HCT116 (cell line): ENCODE results near the gene MACIR. TPM values are rescaled to one million over a fixed set of nuclear protein-coding genes. Genes with fewer than 3 reads are reported as not detected.

Experiments used
- ATAC-seq: fragments of 200-7000 bp; cut with Tn5 transposase; 2 replicates; pipeline ENCODE4 v1.9.1; 2020; ENCODE audit warnings: mild to moderate bottlenecking, moderate library complexity
- BruUV-seq: library from RNA; stranded (reverse); fragments of 400-500 nt; replicated peaks from 2 replicates; lab custom pipeline; 2021; lab: Mats Ljungman, UMichigan
- CTCF ChIA-PET: fragments of 300-600 bp; sonication (Branson Sonifier 250); formaldehyde crosslinking; loops from one replicate; lab custom pipeline; 2021; ENCODE audit warnings: antibody characterized with exemption; lab: Charles Lee
- POLR2A ChIA-PET: fragments of 300-600, 350-600 bp; sonication (Branson Sonifier 250); formaldehyde crosslinking; loops from one replicate; lab custom pipeline; 2021; ENCODE audit warnings: antibody characterized with exemption; lab: Charles Lee
- RAD21 ChIA-PET, 2 experiments: fragments of 300-600 bp; sonication (Branson Sonifier 250); formaldehyde crosslinking; loops; one replicate each; lab custom pipeline; 2023; ENCODE audit warnings: low total read pairs in 2 of 2; ENCODE audit not compliant: uncharacterized antibody in 2 of 2, unreplicated experiment in 2 of 2, low non-redundant PET in 1 of 2; lab: Charles Lee
- DNase-seq: peaks from one replicate; pipeline ENCODE4 v3.0.0-alpha.2; 2010; ENCODE audit warnings: low read depth, low spot score
- H2AFZ ChIP-seq: fragments of 200-600 bp; shearing (Covaris generic), sonication (generic); 2 replicates; pipeline ENCODE4 v1.6.1; 2017; ENCODE audit warnings: low read depth, mixed run types, mixed read lengths, antibody characterized with exemption, low read length; ENCODE audit not compliant: poor library complexity, severe bottlenecking
- H3K27ac ChIP-seq: 2 replicates; pipeline ENCODE4 v1.5.1; 2012; ENCODE audit warnings: low read depth, low read length
- H3K27me3 ChIP-seq: fragments of 200-600 bp; sonication (generic); 2 replicates; pipeline ENCODE4 v1.6.1; 2016; ENCODE audit warnings: mixed run types, low read length, mixed read lengths; ENCODE audit not compliant: insufficient read depth
- H3K36me3 ChIP-seq, 2 experiments: fragments of 200-500 bp in 1 of 2; fragments of 200-600 bp in 1 of 2; sonication (Bioruptor generic) in 1 of 2; sonication (generic) in 1 of 2; 2 replicates each; pipeline versions ENCODE4 v1.5.1 to v1.6.1; 2014 to 2016; ENCODE audit warnings: low read length in 2 of 2, inconsistent platforms in 1 of 2, mixed read lengths in 1 of 2, mixed run types in 1 of 2; ENCODE audit not compliant: insufficient read depth in 2 of 2, control insufficient read depth in 1 of 2
- H3K4me1 ChIP-seq, 2 experiments: fragments of 200-600 bp in 1 of 2; sonication (generic) in 1 of 2; 2 replicates each; pipeline versions ENCODE4 v1.5.1 to v1.6.1; 2012 to 2017; ENCODE audit warnings: low read length in 2 of 2, inconsistent platforms in 1 of 2, mild to moderate bottlenecking in 1 of 2, mixed read lengths in 1 of 2, mixed run types in 1 of 2, moderate library complexity in 1 of 2; ENCODE audit not compliant: insufficient read depth in 2 of 2, control insufficient read depth in 1 of 2
- H3K4me2 ChIP-seq: fragments of 200-600 bp; sonication (generic); 2 replicates; pipeline ENCODE4 v1.6.1; 2017; ENCODE audit warnings: mixed run types, low read length, mixed read lengths
- H3K4me3 ChIP-seq, 2 experiments: fragments of 200-600 bp in 1 of 2; sonication (generic) in 1 of 2; replicated peaks in 1 of 2; 2 replicates each; pipeline ENCODE4 v1.5.1; 2011 to 2016; ENCODE audit warnings: low read length in 2 of 2, control low read depth in 1 of 2, low read depth in 1 of 2, mild to moderate bottlenecking in 1 of 2, mixed read lengths in 1 of 2, mixed run types in 1 of 2
- H3K79me2 ChIP-seq: fragments of 200-600 bp; sonication (generic); 2 replicates; pipeline ENCODE4 v1.6.1; 2017; ENCODE audit warnings: mild to moderate bottlenecking, mixed run types, low read length, moderate library complexity, mixed read lengths; ENCODE audit not compliant: insufficient read depth
- H3K9ac ChIP-seq: fragments of 200-600 bp; sonication (generic); 2 replicates; pipeline ENCODE4 v1.6.1; 2016; ENCODE audit warnings: low read length, mixed read lengths
- H3K9me2 ChIP-seq: fragments of 200-600 bp; sonication (generic), shearing (Covaris generic); 2 replicates; pipeline ENCODE4 v1.6.1; 2017; ENCODE audit warnings: mixed run types, mild to moderate bottlenecking, moderate library complexity; ENCODE audit not compliant: insufficient read depth
- H3K9me3 ChIP-seq, 2 experiments: fragments of 200-500 bp in 1 of 2; fragments of 200-600 bp in 1 of 2; sonication (Bioruptor generic) in 1 of 2; sonication (generic) in 1 of 2; 2 replicates each; pipeline ENCODE4 v1.6.1; 2014 to 2017; ENCODE audit warnings: low read length in 2 of 2, mixed read lengths in 2 of 2, inconsistent platforms in 1 of 2, low read depth in 1 of 2, mild to moderate bottlenecking in 1 of 2, mixed run types in 1 of 2, moderate library complexity in 1 of 2; ENCODE audit not compliant: control insufficient read depth in 1 of 2, insufficient read depth in 1 of 2
- H4K20me1 ChIP-seq: fragments of 200-600 bp; sonication (generic), shearing (Covaris generic); 2 replicates; pipeline ENCODE4 v1.6.1; 2017; ENCODE audit warnings: mixed run types, mild to moderate bottlenecking, moderate library complexity; ENCODE audit not compliant: insufficient read depth
- CBX3 ChIP-seq: IDR thresholded peaks from 2 replicates; pipeline ENCODE4 v1.6.1; 2012; ENCODE audit warnings: low read depth
- EGR1 ChIP-seq: IDR thresholded peaks from 2 replicates; pipeline ENCODE4 v1.6.1; 2012; ENCODE audit warnings: low read depth
- ELF1 ChIP-seq: IDR thresholded peaks from 2 replicates; pipeline ENCODE4 v1.6.1; 2012; ENCODE audit warnings: low read depth, borderline replicate concordance
- EZH2phosphoT487 ChIP-seq: fragments of 200-600 bp; IDR thresholded peaks from 2 replicates; pipeline ENCODE4 v1.6.1; 2018; ENCODE audit warnings: antibody characterized with exemption, borderline replicate concordance
- FOSL1 ChIP-seq: IDR thresholded peaks from 2 replicates; pipeline ENCODE4 v1.6.1; 2012; ENCODE audit warnings: low read depth
- POLR2A ChIP-seq: IDR thresholded peaks from 2 replicates; pipeline ENCODE4 v1.7.0; 2011; ENCODE audit warnings: borderline replicate concordance; ENCODE audit not compliant: insufficient read depth, insufficient read length; ENCODE audit errors: extremely low read depth
- POLR2AphosphoS5 ChIP-seq: IDR thresholded peaks from 2 replicates; pipeline ENCODE4 v1.6.1; 2011; ENCODE audit warnings: mild to moderate bottlenecking, low read depth, low read length, moderate library complexity
- SP1 ChIP-seq: IDR thresholded peaks from 2 replicates; pipeline ENCODE4 v1.6.1; 2012; ENCODE audit warnings: low read depth
- SRF ChIP-seq: IDR thresholded peaks from 2 replicates; pipeline ENCODE4 v1.6.1; 2012; ENCODE audit warnings: low read depth
- TCF7L2 ChIP-seq: IDR thresholded peaks from 2 replicates; pipeline ENCODE4 v1.7.0; 2011; ENCODE audit warnings: borderline replicate concordance, inconsistent platforms; ENCODE audit not compliant: insufficient read depth, insufficient read length; ENCODE audit errors: extremely low read depth
- YY1 ChIP-seq: IDR thresholded peaks from 2 replicates; pipeline ENCODE4 v1.6.1; 2011; ENCODE audit warnings: low read length, low read depth, moderate library complexity, mild to moderate bottlenecking; ENCODE audit not compliant: insufficient replicate concordance; ENCODE audit errors: extremely low read depth
- ZBTB33 ChIP-seq: IDR thresholded peaks from 2 replicates; pipeline ENCODE4 v1.6.1; 2011; ENCODE audit warnings: mild to moderate bottlenecking, low read length, moderate library complexity; ENCODE audit not compliant: insufficient replicate concordance; ENCODE audit errors: extremely low read depth
- ZFX ChIP-seq: fragments of 450-650 bp; IDR thresholded peaks from 2 replicates; pipeline ENCODE4 v1.6.1; 2017
- intact Hi-C: fragments of 100-400 bp; cut with micrococcal nuclease; formaldehyde crosslinking; loops from 2 replicates; pipeline ENCODE4 v1.10.0; 2022
- total RNA-seq: library from RNA; stranded (reverse); gene quantifications from one replicate; pipeline ENCODE4 v1.2.1, GENCODE V29; 2021; ENCODE audit not compliant: unreplicated experiment
- TF ChIP-seq, protein P1 (sequence below), 3 experiments: fragments of 200-600 bp in 1 of 3; sonication (generic) in 1 of 3; IDR thresholded peaks in 2 of 3; conservative IDR thresholded peaks in 1 of 3; 2 replicates each; pipeline ENCODE4 v1.5.1; 2012 to 2017; ENCODE audit warnings: low read depth in 2 of 3, low read length in 2 of 3, antibody characterized with exemption in 1 of 3, borderline replicate concordance in 1 of 3, control low read depth in 1 of 3, mild to moderate bottlenecking in 1 of 3, mixed read lengths in 1 of 3, mixed run types in 1 of 3, moderate library complexity in 1 of 3; ENCODE audit not compliant: insufficient read depth in 1 of 3
- TF ChIP-seq, protein P2 (sequence below): IDR thresholded peaks from 2 replicates; pipeline ENCODE4 v1.6.1; 2012

Gene MACIR
- total RNA-seq, 1 experiment from 2014 or later: 10.4 TPM

GRCh38 chr5:103294906-103295305 is 36.3 kb downstream of the MACIR start:
- H3K9me3 ChIP-seq: no peaks in the 10 kb centered on the region
- TF ChIP-seq FOSL1: no peak
- TF ChIP-seq, protein P1, sequence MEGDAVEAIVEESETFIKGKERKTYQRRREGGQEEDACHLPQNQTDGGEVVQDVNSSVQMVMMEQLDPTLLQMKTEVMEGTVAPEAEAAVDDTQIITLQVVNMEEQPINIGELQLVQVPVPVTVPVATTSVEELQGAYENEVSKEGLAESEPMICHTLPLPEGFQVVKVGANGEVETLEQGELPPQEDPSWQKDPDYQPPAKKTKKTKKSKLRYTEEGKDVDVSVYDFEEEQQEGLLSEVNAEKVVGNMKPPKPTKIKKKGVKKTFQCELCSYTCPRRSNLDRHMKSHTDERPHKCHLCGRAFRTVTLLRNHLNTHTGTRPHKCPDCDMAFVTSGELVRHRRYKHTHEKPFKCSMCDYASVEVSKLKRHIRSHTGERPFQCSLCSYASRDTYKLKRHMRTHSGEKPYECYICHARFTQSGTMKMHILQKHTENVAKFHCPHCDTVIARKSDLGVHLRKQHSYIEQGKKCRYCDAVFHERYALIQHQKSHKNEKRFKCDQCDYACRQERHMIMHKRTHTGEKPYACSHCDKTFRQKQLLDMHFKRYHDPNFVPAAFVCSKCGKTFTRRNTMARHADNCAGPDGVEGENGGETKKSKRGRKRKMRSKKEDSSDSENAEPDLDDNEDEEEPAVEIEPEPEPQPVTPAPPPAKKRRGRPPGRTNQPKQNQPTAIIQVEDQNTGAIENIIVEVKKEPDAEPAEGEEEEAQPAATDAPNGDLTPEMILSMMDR (IDR thresholded peaks at IDR 0.05 in 2 of 3, conservative IDR thresholded peaks at IDR 0.05 in 1 of 3; ENCODE audit: borderline replicate concordance in 1 of 3, insufficient read depth in 1 of 3, low read depth in 2 of 3, low read length in 2 of 3): no peak
- TF ChIP-seq ELF1: no peak
- TF ChIP-seq POLR2A: no peak
- TF ChIP-seq SRF: no peak
- TF ChIP-seq SP1: no peak
- H3K9ac ChIP-seq: no peak overlapping the region
- DNase-seq (no peak), ATAC-seq (no peak)
- ChIA-PET CTCF (no interaction called here), RAD21 (no interaction called here), POLR2A (no interaction called here)
- no peak overlapping the region for H3K4me2 ChIP-seq
- H3K4me3 ChIP-seq: no peak overlapping the region
- no peaks in the 10 kb centered on the region for H3K79me2 ChIP-seq
- H3K4me1 ChIP-seq: no peaks in the 10 kb centered on the region
- H3K27ac ChIP-seq: no peak overlapping the region
- 0 out of 2 replicates have a peak, but pooled peaks cover 4% of the 10 kb centered on the region for H3K9me2 ChIP-seq
- intact Hi-C loops: no loop called here
- H2AFZ ChIP-seq: no peak overlapping the region
- no TSS peak for BruUV-seq
- no peaks in the 10 kb centered on the region for H3K36me3 ChIP-seq
- H4K20me1 ChIP-seq: no peaks in the 10 kb centered on the region
- no peaks in the 10 kb centered on the region for H3K27me3 ChIP-seq

DNA sequence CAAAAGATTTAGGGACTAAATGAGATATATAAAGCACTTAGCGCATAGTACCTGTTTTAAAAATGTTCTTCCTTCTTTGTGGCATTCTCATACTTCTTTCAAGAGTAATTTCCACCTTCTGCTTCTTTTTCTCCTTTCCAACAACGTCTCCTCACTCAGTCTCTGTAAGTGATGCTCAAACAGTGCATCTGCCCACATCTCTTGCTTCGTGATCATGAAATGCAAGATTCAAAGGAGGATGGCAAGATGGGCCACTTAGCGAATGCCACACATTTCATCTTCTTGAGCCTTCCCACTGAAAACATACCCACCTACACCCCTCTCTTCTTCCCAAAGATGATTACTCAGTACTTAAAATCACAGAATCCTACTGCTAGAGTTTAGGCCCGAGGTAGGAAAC is 36.9 kb downstream of the MACIR start:
- Histone ChIP-seq H3K9me3 (no peaks in the 10 kb centered on the region), H3K27ac (no peak overlapping the region), H2AFZ (no peak overlapping the region), H3K36me3 (no peaks in the 10 kb centered on the region), H3K4me1 (no peaks in the 10 kb centered on the region), H3K79me2 (no peaks in the 10 kb centered on the region), H4K20me1 (no peaks in the 10 kb centered on the region), H3K9me2 (0 out of 2 replicates have a peak, but pooled peaks cover 4% of the 10 kb centered on the region), H3K4me3 (no peak overlapping the region), H3K4me2 (no peak overlapping the region), H3K27me3 (no peaks in the 10 kb centered on the region), H3K9ac (no peak overlapping the region)
- ATAC-seq (no peak), DNase-seq (no peak)
- CTCF ChIA-PET: no interaction called here
- POLR2A ChIA-PET: no interaction called here
- BruUV-seq: no TSS peak
- intact Hi-C loops: no loop called here
- RAD21 ChIA-PET: no interaction called here
- no peak for TF ChIP-seq CBX3
- no peak for TF ChIP-seq POLR2AphosphoS5
- TF ChIP-seq YY1: no peak
- TF ChIP-seq ELF1: no peak
- TF ChIP-seq ZFX: no peak
- no peak for TF ChIP-seq TCF7L2
- TF ChIP-seq FOSL1: no peak
- TF ChIP-seq EZH2phosphoT487: no peak
- TF ChIP-seq, protein P2, sequence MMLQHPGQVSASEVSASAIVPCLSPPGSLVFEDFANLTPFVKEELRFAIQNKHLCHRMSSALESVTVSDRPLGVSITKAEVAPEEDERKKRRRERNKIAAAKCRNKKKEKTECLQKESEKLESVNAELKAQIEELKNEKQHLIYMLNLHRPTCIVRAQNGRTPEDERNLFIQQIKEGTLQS: no peak
- TF ChIP-seq ZBTB33: no peak
- TF ChIP-seq EGR1: no peak
